MM.1S (cell line): ENCODE data around the gene SLC16A7.
A peak's percentile ranks its signal among the peaks of the same experiment; 100 is the strongest.

ENCODE experiments used
- DNase-seq: peaks from one replicate; pipeline ENCODE4 v3.0.0-alpha.2; 2015
- H2AFZ ChIP-seq: fragments of 300-600 bp; sonication (generic); 2 replicates; pipeline ENCODE4 v1.6.0; 2016; ENCODE audit warnings: antibody characterized with exemption, low read length
- H3F3A ChIP-seq: fragments of 300-600 bp; sonication (generic); 2 replicates; pipeline ENCODE4 v1.6.1; 2016; ENCODE audit warnings: mild to moderate bottlenecking, antibody characterized with exemption, low read length, moderate library complexity, mixed read lengths; ENCODE audit not compliant: insufficient read depth
- H3K27ac ChIP-seq: fragments of 300-600 bp; sonication (generic); 2 replicates; pipeline ENCODE4 v1.5.1; 2016; ENCODE audit warnings: mild to moderate bottlenecking, low read length
- H3K27me3 ChIP-seq: fragments of 300-600 bp; sonication (generic); replicated peaks from 2 replicates; pipeline ENCODE4 v1.6.0; 2016; ENCODE audit warnings: low read length; ENCODE audit not compliant: insufficient read depth
- H3K36me3 ChIP-seq: fragments of 300-600 bp; sonication (generic); replicated peaks from 2 replicates; pipeline ENCODE4 v1.6.1; 2016; ENCODE audit warnings: mild to moderate bottlenecking, low read length, mixed read lengths; ENCODE audit not compliant: insufficient read depth
- H3K4me1 ChIP-seq: fragments of 300-600 bp; sonication (generic); 2 replicates; pipeline ENCODE4 v1.6.1; 2016; ENCODE audit warnings: low read length, mixed read lengths
- H3K4me2 ChIP-seq: fragments of 300-600 bp; sonication (generic); 2 replicates; pipeline ENCODE4 v1.6.0; 2016; ENCODE audit warnings: low read depth, low read length
- H3K4me3 ChIP-seq: fragments of 300-600 bp; sonication (generic); 2 replicates; pipeline ENCODE4 v1.5.1; 2016; ENCODE audit warnings: low read length, mixed read lengths
- H3K79me2 ChIP-seq: fragments of 300-600 bp; sonication (generic); 2 replicates; pipeline ENCODE4 v1.6.1; 2016; ENCODE audit warnings: mixed run types, low read length, mixed read lengths
- H3K9ac ChIP-seq: fragments of 300-600 bp; sonication (generic); 2 replicates; pipeline ENCODE4 v1.6.1; 2016; ENCODE audit warnings: low read length, mixed read lengths
- H3K9me2 ChIP-seq: fragments of 300-600 bp; sonication (generic); replicated peaks from 2 replicates; pipeline ENCODE4 v1.6.1; 2016; ENCODE audit warnings: mild to moderate bottlenecking, low read length, mixed read lengths; ENCODE audit not compliant: insufficient read depth
- H3K9me3 ChIP-seq: fragments of 300-600 bp; sonication (generic); replicated peaks from 2 replicates; pipeline ENCODE4 v1.6.1; 2016; ENCODE audit warnings: mild to moderate bottlenecking, low read length, mixed read lengths; ENCODE audit not compliant: insufficient read depth
- H4K20me1 ChIP-seq: fragments of 300-600 bp; sonication (generic); 2 replicates; pipeline ENCODE4 v1.6.1; 2016; ENCODE audit warnings: mild to moderate bottlenecking, low read length, moderate library complexity, mixed read lengths; ENCODE audit not compliant: insufficient read depth
- EZH2 ChIP-seq: fragments of 300-600 bp; sonication (generic); optimal IDR thresholded peaks from 2 replicates; pipeline ENCODE3; 2017; ENCODE audit warnings: low read depth, mild to moderate bottlenecking, antibody characterized with exemption, low read length, mixed read lengths
- EZH2phosphoT487 ChIP-seq: fragments of 300-600 bp; sonication (generic); IDR thresholded peaks from 2 replicates; pipeline ENCODE4 v1.6.1; 2018; ENCODE audit warnings: antibody characterized with exemption, low read length
- TF ChIP-seq, protein P1 (sequence below): fragments of 300-600 bp; sonication (generic); IDR thresholded peaks from 2 replicates; pipeline ENCODE4 v1.5.1; 2016; ENCODE audit warnings: antibody characterized with exemption, low read length, mixed read lengths

SLC16A7 gene

GRCh38 chr12:59595883-59596540 lies at the start of gene SLC16A7:
Gene SLC16A7 (plus strand): TSS chr12:59596029. CDS start chr12:59704802, 108,773 bp downstream.
- Histone ChIP-seq H3K4me1 (0 out of 2 replicates have a peak, but pooled peaks cover 3% of the 10 kb centered on the region), H3K27ac (peak within 1 kb of the TSS; percentile 33; the same call in 1 of the 2 replicates), H3K79me2 (no peaks in the 10 kb centered on the region), H3K9ac (peak within 1 kb of the TSS; percentile 60), H3K27me3 (no peaks in the 10 kb centered on the region), H3K4me2 (peak within 1 kb of the TSS; percentile 79), H3K9me3 (no peaks in the 10 kb centered on the region), H4K20me1 (no peaks in the 10 kb centered on the region), H2AFZ (peak within 1 kb of the TSS; percentile 93), H3K36me3 (no peaks in the 10 kb centered on the region), H3F3A (peaks cover 23% of the 10 kb centered on the region; the same call in 1 of the 2 replicates), H3K9me2 (no peaks in the 10 kb centered on the region), H3K4me3 (peak within 1 kb of the TSS; percentile 81)
- peak; percentile 91 for DNase-seq
- TF ChIP-seq, protein P1, sequence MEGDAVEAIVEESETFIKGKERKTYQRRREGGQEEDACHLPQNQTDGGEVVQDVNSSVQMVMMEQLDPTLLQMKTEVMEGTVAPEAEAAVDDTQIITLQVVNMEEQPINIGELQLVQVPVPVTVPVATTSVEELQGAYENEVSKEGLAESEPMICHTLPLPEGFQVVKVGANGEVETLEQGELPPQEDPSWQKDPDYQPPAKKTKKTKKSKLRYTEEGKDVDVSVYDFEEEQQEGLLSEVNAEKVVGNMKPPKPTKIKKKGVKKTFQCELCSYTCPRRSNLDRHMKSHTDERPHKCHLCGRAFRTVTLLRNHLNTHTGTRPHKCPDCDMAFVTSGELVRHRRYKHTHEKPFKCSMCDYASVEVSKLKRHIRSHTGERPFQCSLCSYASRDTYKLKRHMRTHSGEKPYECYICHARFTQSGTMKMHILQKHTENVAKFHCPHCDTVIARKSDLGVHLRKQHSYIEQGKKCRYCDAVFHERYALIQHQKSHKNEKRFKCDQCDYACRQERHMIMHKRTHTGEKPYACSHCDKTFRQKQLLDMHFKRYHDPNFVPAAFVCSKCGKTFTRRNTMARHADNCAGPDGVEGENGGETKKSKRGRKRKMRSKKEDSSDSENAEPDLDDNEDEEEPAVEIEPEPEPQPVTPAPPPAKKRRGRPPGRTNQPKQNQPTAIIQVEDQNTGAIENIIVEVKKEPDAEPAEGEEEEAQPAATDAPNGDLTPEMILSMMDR = no peak
- TF ChIP-seq EZH2 = no peak
- no peak for TF ChIP-seq EZH2phosphoT487

GRCh38 chr12:59548930-59549329 lies 46.9 kb upstream of the SLC16A7 start:
- Histone ChIP-seq H3K4me2 (no peak overlapping the region), H3K4me3 (no peak overlapping the region), H3K9me3 (no peaks in the 10 kb centered on the region), H3K9me2 (no peaks in the 10 kb centered on the region), H3K9ac (no peak overlapping the region), H3K4me1 (no peaks in the 10 kb centered on the region), H3F3A (no peaks in the 10 kb centered on the region), H3K79me2 (no peaks in the 10 kb centered on the region), H4K20me1 (no peaks in the 10 kb centered on the region), H3K36me3 (no peaks in the 10 kb centered on the region), H3K27me3 (no peaks in the 10 kb centered on the region), H2AFZ (no peak overlapping the region), H3K27ac (no peak overlapping the region)
- DNase-seq = no peak
- TF ChIP-seq, protein P1 = no peak

DNA sequence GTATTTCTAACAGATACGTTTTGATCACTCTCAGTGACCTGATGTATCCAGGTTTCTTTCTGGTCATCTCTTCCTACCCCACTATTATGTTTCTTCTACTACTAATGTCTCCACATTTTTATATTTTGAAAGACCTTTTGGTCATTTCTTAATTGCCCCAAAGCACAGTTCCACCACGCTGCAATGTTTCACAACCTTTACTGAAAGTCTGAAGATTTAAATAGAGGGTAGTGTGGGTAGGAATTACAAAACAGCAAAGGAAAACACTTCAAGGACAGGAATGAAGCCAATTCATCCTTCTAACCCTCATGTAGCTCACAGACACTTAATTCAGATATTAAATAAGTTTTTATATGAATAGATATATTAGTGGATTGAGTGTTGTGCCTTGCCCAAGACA lies 36.1 kb upstream of the SLC16A7 start:
- no peaks in the 10 kb centered on the region for H3K79me2 ChIP-seq
- no peak overlapping the region for H3K4me2 ChIP-seq
- H3K4me1 ChIP-seq = no peaks in the 10 kb centered on the region
- H2AFZ ChIP-seq = no peak overlapping the region
- no peaks in the 10 kb centered on the region for H3K27me3 ChIP-seq
- no peaks in the 10 kb centered on the region for H3K9me2 ChIP-seq
- H3K9me3 ChIP-seq = no peaks in the 10 kb centered on the region
- no peaks in the 10 kb centered on the region for H4K20me1 ChIP-seq
- TF ChIP-seq EZH2 = no peak
- TF ChIP-seq, protein P1 = no peak
- TF ChIP-seq EZH2phosphoT487 = no peak
- H3K36me3 ChIP-seq = no peaks in the 10 kb centered on the region
- no peak overlapping the region for H3K27ac ChIP-seq
- H3K4me3 ChIP-seq = no peak overlapping the region
- H3F3A ChIP-seq = no peaks in the 10 kb centered on the region
- no peak for DNase-seq
- no peak overlapping the region for H3K9ac ChIP-seq
